ENCODE measurements around the gene MAPT. TPM values are rescaled to one million over a fixed set of nuclear protein-coding genes. Genes with fewer than 3 reads are reported as not detected.

The MAPT gene
- total and polyA plus RNA-seq, 2 of the 13 experiments (the other 11 are each of a cell fraction or from before 2014, with no cell fraction given), result 2.1 to 2.8 TPM

DNA sequence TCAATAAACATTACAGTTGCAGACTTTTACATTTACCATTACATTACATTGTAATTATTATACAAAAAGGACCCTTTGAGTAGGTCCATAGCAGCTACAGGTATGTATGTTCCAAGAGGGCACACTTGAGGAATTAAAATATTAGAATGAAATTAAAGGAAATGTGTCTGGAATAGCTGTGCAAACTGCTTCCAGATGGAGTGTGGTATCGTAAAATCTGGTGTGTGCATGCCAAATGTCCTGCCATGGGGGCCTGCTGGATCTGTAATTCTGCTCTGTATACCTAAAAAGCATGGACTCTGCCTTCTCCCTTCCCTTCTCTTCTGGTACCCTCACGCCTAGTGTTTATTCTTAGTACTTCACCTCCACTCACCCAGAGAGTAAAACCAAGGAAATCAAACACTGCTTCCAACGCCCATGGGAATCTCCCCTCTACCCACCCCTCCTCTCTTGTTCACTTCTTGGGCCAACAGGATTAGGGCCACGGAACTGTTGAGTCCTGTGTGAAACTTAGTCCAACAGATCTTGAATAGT is 143.4 kb downstream of the MAPT start (continued):
- TF ChIP-seq, protein P1, sequence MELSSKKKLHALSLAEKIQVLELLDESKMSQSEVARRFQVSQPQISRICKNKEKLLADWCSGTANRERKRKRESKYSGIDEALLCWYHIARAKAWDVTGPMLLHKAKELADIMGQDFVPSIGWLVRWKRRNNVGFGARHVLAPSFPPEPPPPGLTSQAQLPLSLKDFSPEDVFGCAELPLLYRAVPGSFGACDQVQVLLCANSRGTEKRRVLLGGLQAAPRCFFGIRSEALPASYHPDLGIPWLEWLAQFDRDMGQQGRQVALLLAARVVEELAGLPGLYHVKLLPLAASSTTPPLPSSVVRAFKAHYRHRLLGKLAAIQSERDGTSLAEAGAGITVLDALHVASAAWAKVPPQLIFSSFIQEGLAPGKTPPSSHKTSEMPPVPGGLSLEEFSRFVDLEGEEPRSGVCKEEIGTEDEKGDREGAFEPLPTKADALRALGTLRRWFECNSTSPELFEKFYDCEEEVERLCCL (CRISPR knock-in tag; IDR thresholded peaks at IDR 0.05; ENCODE audit: borderline replicate concordance), result no peak
- TF ChIP-seq ZKSCAN1 (IDR thresholded peaks at IDR 0.05; ENCODE audit: low read length), result no peak
- TF ChIP-seq ESRRA (CRISPR knock-in tag; IDR thresholded peaks at IDR 0.05; ENCODE audit: low read depth), result no peak
- TF ChIP-seq ZNF615 (CRISPR knock-in tag; IDR thresholded peaks at IDR 0.05; ENCODE audit: borderline replicate concordance), result no peak

DNA sequence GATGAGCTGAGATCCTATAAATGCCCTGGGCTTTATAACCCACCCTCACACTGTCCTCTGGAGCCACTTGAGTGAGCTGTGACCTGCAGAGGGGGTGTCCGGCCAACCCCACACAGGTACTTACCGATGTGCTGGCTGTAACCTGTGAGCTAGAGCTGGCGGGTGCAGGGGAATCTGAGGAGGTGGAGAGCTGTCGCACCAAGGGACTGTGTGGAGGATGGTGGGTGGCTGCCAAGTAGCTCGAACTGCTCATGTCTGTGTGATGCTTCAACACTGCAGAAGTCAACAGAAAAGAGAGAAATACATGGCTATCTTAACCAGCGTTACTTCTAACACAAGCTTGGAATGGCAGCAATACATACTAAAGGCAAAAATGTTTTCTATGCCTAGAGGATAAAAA is 144.1 kb downstream of the MAPT start:
- ChIA-PET POLR2A (no interaction called here), CTCF (ENCODE audit: low intra/inter-chr PET ratio, low total read pairs) (no interaction called here)
- H2AFZ ChIP-seq (ENCODE audit: low read length), result no peak overlapping the region
- no peak overlapping the region for H3K4me2 ChIP-seq (ENCODE audit: low read depth, low read length)
- no peak overlapping the region for H3K27ac ChIP-seq (ENCODE audit: extremely low read length, insufficient read depth, low read length)
- BruUV-seq (replicated peaks), result no TSS peak
- FAIRE-seq, result no peak
- in situ Hi-C loops (cut with HindIII; ENCODE audit: extremely low pct_ligation_motif_present, low pct_unique_long_range_greater_than_20kb) (no loop called here), intact Hi-C loops (cut with micrococcal nuclease; ENCODE audit: unreplicated experiment) (no loop called here)
- H3K9ac ChIP-seq (ENCODE audit: insufficient read depth, low read depth, low read length), result no peak overlapping the region
- H4K20me1 ChIP-seq (ENCODE audit: insufficient read depth, low read length), result no peaks in the 10 kb centered on the region
- peaks cover 10% of the 10 kb centered on the region; the same call in 1 of the 2 replicates for H3K4me1 ChIP-seq (ENCODE audit: insufficient read depth, low read length)
- 95% methylated on average over 6 of the region's 6 CpGs for WGBS (ENCODE audit: low lambda C conversion rate)
- DNase-seq (ENCODE audit: low spot score), result no peak
- H3K79me2 ChIP-seq (ENCODE audit: insufficient read depth, low read length), result peaks cover 3% of the 10 kb centered on the region
- peaks cover 53 to 95% of the 10 kb centered on the region in 2 experiments for H3K36me3 ChIP-seq (replicated peaks in 1 of 2; ENCODE audit: control insufficient read depth in 1 of 2, insufficient read depth in 2 of 2, low read length in 2 of 2)
- H3K9me3 ChIP-seq (ENCODE audit: low read length), result no peaks in the 10 kb centered on the region
- H3K4me3 ChIP-seq (replicated peaks in 1 of 3; ENCODE audit: insufficient read depth in 1 of 3, low read depth in 2 of 3, low read length in 3 of 3), result no peak overlapping the region
- ATAC-seq, result no peak; the same call in 2 of the 3 replicates
- no peaks in the 10 kb centered on the region for H3K27me3 ChIP-seq (ENCODE audit: control insufficient read depth in 1 of 2, insufficient read depth in 2 of 2, low read length in 2 of 2)
- TF ChIP-seq, protein P2, sequence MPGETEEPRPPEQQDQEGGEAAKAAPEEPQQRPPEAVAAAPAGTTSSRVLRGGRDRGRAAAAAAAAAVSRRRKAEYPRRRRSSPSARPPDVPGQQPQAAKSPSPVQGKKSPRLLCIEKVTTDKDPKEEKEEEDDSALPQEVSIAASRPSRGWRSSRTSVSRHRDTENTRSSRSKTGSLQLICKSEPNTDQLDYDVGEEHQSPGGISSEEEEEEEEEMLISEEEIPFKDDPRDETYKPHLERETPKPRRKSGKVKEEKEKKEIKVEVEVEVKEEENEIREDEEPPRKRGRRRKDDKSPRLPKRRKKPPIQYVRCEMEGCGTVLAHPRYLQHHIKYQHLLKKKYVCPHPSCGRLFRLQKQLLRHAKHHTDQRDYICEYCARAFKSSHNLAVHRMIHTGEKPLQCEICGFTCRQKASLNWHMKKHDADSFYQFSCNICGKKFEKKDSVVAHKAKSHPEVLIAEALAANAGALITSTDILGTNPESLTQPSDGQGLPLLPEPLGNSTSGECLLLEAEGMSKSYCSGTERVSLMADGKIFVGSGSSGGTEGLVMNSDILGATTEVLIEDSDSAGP (CRISPR knock-in tag; IDR thresholded peaks at IDR 0.05; ENCODE audit: borderline replicate concordance), result no peak
- no peak for TF ChIP-seq ZFP90 (CRISPR knock-in tag; IDR thresholded peaks at IDR 0.05; ENCODE audit: borderline replicate concordance)
- no peak for TF ChIP-seq MEF2D (CRISPR knock-in tag; IDR thresholded peaks at IDR 0.05)
- TF ChIP-seq, protein P3, sequence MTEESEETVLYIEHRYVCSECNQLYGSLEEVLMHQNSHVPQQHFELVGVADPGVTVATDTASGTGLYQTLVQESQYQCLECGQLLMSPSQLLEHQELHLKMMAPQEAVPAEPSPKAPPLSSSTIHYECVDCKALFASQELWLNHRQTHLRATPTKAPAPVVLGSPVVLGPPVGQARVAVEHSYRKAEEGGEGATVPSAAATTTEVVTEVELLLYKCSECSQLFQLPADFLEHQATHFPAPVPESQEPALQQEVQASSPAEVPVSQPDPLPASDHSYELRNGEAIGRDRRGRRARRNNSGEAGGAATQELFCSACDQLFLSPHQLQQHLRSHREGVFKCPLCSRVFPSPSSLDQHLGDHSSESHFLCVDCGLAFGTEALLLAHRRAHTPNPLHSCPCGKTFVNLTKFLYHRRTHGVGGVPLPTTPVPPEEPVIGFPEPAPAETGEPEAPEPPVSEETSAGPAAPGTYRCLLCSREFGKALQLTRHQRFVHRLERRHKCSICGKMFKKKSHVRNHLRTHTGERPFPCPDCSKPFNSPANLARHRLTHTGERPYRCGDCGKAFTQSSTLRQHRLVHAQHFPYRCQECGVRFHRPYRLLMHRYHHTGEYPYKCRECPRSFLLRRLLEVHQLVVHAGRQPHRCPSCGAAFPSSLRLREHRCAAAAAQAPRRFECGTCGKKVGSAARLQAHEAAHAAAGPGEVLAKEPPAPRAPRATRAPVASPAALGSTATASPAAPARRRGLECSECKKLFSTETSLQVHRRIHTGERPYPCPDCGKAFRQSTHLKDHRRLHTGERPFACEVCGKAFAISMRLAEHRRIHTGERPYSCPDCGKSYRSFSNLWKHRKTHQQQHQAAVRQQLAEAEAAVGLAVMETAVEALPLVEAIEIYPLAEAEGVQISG (CRISPR knock-in tag; IDR thresholded peaks at IDR 0.05), result no peak
- no peak for TF ChIP-seq ZNF343 (CRISPR knock-in tag; IDR thresholded peaks at IDR 0.05)
- TF ChIP-seq RBM22 (optimal IDR thresholded peaks at IDR 0.05; ENCODE audit: low read length), result peak; percentile 73
- no peak for TF ChIP-seq JUNB (CRISPR knock-in tag; IDR thresholded peaks at IDR 0.05; ENCODE audit: borderline replicate concordance)
- no peak for TF ChIP-seq ZNF136 (CRISPR knock-in tag; IDR thresholded peaks at IDR 0.05; ENCODE audit: low read depth)
- no peak for TF ChIP-seq ZSCAN30 (CRISPR knock-in tag; IDR thresholded peaks at IDR 0.05)
- peak; percentile 24; the same call in 1 of the 2 replicates for TF ChIP-seq POLR2AphosphoS5 (IDR thresholded peaks at IDR 0.05; ENCODE audit: low read depth, low read length)
- TF ChIP-seq HOXA9 (CRISPR knock-in tag; IDR thresholded peaks at IDR 0.05; ENCODE audit: borderline replicate concordance), result 0 out of 2 replicates have a peak, but pooled peaks have one; percentile 28
- no peak for TF ChIP-seq CENPT (CRISPR knock-in tag; IDR thresholded peaks at IDR 0.05; ENCODE audit: low read depth)

Data from HepG2 (cell line).